Mucosa of descending colon (tissue), 3 donors: ENCODE data around the gene VCX2. TPM values are rescaled to one million over a fixed set of nuclear protein-coding genes. Genes with fewer than 3 reads are reported as not detected.

Experiments used
- ATAC-seq: fragments of 200-7000 bp; cut with Tn5 transposase; one replicate; pipeline ENCODE4 v1.9.1; 2020; ENCODE audit warnings: mild to moderate bottlenecking, moderate library complexity
- DNase-seq, 3 donors: peaks; one replicate each; pipeline ENCODE4 v3.0.0-alpha.2; 2020
- H3K36me3 ChIP-seq: fragments of 200-600 bp; one replicate; pipeline ENCODE4 v1.8.0; 2021; ENCODE audit warnings: low read depth, mild to moderate bottlenecking
- H3K4me1 ChIP-seq: fragments of 200-600 bp; one replicate; pipeline ENCODE4 v1.8.0; 2021; ENCODE audit warnings: low read depth, mild to moderate bottlenecking
- H3K4me3 ChIP-seq: fragments of 200-600 bp; one replicate; pipeline ENCODE4 v1.8.0; 2021; ENCODE audit warnings: mild to moderate bottlenecking
- H3K9me3 ChIP-seq: fragments of 200-600 bp; one replicate; pipeline ENCODE4 v1.8.0; 2021; ENCODE audit warnings: mild to moderate bottlenecking
- intact Hi-C, 2 donors: fragments of 100-400 bp; cut with DNase I in 1 of 2; cut with micrococcal nuclease in 1 of 2; formaldehyde crosslinking; loops; one replicate each; pipeline versions ENCODE4 v1.11.0 to v1.11.1; 2022; cut with DNase I, micrococcal nuclease
- total RNA-seq, 3 donors: library from RNA; stranded (reverse); fragmentation: NEBNext Ultra II Directional in 2 of 3; extraction: Animal tissue kit (Norgen Biotek cat#: 25700) in 2 of 3; gene quantifications; one replicate each; pipeline versions ENCODE4 v1.2.1 to v1.2.4, GENCODE V29; 2021 to 2023
- TF ChIP-seq, protein P1 (sequence below): fragments of 200-600 bp; IDR thresholded peaks from one replicate; pipeline ENCODE4 v1.8.0; 2022; ENCODE audit warnings: antibody characterized with exemption, mild to moderate bottlenecking
- donor health status: DM: no; HTN: no; CAD: no; lungs with moderate emphysema.
- donor health status: DM: no; HTN: no; CAD: no.
- donor health status: DM: no; HTN: yes; CAD: no.

The VCX2 gene
- total RNA-seq, 3 donors from 2014 or later = not detected

DNA sequence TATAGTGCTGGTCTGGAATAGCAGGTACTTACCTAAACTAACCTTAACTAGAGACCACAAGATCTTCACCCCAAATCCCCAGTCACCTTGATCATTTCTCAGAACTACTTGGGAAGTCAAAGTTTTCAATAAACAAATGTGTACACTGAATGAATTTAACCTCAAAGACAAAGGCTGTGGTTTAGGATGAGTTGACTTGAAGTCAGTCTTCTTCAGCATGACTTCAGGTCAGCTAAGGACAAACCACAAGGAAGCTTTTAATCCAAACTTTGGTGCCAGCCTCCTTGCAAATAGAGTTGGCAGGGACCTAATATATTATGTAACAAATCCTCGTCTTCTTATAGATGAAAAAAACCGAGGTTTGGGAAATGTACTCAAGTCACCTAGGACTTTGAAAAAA, 21.2 kb upstream of the VCX2 start:
- ATAC-seq (no peak), DNase-seq (no peak)
- no peaks in the 10 kb centered on the region for H3K9me3 ChIP-seq
- H3K4me1 ChIP-seq = no peaks in the 10 kb centered on the region
- intact Hi-C loops = no loop called here
- TF ChIP-seq, protein P1, sequence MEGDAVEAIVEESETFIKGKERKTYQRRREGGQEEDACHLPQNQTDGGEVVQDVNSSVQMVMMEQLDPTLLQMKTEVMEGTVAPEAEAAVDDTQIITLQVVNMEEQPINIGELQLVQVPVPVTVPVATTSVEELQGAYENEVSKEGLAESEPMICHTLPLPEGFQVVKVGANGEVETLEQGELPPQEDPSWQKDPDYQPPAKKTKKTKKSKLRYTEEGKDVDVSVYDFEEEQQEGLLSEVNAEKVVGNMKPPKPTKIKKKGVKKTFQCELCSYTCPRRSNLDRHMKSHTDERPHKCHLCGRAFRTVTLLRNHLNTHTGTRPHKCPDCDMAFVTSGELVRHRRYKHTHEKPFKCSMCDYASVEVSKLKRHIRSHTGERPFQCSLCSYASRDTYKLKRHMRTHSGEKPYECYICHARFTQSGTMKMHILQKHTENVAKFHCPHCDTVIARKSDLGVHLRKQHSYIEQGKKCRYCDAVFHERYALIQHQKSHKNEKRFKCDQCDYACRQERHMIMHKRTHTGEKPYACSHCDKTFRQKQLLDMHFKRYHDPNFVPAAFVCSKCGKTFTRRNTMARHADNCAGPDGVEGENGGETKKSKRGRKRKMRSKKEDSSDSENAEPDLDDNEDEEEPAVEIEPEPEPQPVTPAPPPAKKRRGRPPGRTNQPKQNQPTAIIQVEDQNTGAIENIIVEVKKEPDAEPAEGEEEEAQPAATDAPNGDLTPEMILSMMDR = no peak
- no peak overlapping the region for H3K4me3 ChIP-seq
- H3K36me3 ChIP-seq = no peaks in the 10 kb centered on the region

DNA sequence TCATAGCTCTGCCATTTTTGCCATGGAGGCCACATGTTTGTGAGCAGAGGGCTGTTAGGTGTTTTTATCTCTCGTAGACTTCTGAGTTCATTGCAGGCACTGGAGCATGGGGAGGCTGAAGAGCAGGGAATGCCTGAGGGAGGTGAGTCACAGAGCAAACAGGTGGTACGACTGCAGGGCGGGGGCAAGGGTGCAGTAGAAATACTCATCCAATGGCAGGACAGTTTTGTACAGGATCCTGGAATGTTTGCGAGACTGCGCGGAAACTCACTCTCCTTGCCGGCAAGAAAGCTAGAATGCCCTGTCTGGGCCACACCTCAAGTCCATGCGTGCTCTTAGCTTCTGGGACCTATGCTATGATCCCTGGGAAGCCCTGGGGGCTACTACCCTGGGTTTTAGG, 20.0 kb upstream of the VCX2 start:
- no peaks in the 10 kb centered on the region for H3K9me3 ChIP-seq
- DNase-seq (peak; percentile 66 to 67 (median 66)), ATAC-seq (peak; percentile 100)
- intact Hi-C loops = no loop called here
- H3K4me1 ChIP-seq = no peaks in the 10 kb centered on the region
- H3K36me3 ChIP-seq = no peaks in the 10 kb centered on the region
- TF ChIP-seq, protein P1 = no peak
- no peak overlapping the region for H3K4me3 ChIP-seq

DNA sequence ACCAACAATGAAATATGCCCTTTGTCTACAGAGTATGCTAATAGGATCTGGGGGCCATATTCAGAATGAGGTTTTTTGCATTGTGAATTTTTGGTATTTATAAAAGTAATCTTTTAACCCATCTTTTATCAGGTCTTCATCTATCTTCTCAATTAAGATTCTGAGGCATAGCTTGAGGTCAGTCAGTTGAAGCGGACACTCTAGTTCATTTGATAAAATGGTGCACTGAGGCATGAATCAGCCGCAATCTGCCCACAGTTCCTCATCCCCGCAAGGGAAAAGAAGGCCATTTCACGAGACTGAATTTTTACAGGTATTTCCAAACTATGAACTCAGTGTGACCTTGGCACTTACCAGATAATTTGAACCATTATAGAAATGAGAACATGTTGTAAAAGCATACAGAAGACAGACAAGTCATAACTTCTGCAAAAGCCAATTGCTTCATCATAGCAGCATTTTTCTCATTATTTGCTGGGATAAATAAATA, 19.3 kb upstream of the VCX2 start:
- TF ChIP-seq, protein P1 = no peak
- Histone ChIP-seq H3K4me1 (no peaks in the 10 kb centered on the region), H3K36me3 (no peaks in the 10 kb centered on the region), H3K9me3 (no peaks in the 10 kb centered on the region), H3K4me3 (no peak overlapping the region)
- ATAC-seq = no peak
- no peak for DNase-seq
- intact Hi-C loops = no loop called here

DNA sequence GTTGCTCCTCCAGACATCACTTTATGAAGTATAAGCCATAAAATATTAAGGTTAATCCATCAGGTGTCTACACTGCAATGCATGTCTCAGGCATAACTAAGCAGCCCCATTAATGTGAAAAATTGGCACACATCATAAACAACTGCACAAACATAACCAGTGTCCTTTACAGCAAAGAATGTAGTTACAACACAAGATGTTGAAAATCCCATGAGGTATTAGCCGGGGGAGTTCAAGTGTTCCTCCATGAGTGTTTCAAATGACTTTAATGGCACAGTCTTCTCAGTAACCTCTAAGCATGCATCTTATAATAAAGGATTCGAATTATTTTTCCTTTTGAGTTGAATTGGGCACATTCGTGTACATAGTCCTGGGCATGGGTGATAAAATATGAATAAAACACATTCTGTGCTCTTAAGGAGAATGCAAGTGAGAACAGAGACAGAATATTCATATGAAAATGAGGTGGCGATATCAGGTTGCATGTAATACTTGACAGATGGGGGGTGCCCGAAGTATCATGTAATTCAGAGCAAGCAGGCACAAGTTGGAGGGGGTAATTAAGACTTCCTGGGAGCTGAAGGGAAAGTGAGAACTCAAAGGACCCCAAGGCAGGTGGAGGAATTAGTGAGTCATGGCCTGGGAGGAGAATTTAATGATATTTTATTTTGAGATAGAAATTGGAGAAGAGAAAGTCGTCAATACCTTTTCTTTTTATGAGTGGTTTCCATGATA, 18.2 kb upstream of the VCX2 start:
- H3K4me3 ChIP-seq = no peak overlapping the region
- no peaks in the 10 kb centered on the region for H3K9me3 ChIP-seq
- TF ChIP-seq, protein P1 = no peak
- intact Hi-C loops = no loop called here
- H3K36me3 ChIP-seq = no peaks in the 10 kb centered on the region
- DNase-seq (no peak), ATAC-seq (no peak)
- H3K4me1 ChIP-seq = no peaks in the 10 kb centered on the region

DNA sequence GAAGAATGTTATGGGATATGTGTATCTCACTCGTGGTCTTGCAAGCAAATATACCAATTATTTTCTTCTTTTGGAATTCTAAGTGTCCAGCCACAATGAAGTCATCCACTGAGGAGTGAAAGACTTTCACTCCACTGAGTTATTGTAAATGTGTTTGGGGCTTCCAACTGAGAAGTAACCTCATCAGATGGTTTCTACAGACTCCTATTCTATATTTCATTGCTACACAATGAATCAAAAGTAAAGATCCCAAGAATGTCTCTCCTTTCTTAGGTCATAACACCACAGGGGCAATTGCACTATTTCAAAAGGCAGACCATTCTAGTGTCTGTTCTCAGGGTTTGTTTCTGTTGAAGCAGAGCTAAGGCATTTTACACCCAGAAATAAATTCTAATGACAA, 12.3 kb upstream of the VCX2 start:
- TF ChIP-seq, protein P1 = no peak
- ATAC-seq = no peak
- Histone ChIP-seq H3K4me1 (no peaks in the 10 kb centered on the region), H3K4me3 (no peak overlapping the region), H3K36me3 (no peaks in the 10 kb centered on the region), H3K9me3 (no peaks in the 10 kb centered on the region)
- intact Hi-C loops = no loop called here
- no peak for DNase-seq
